ENCODE measurements around the gene PGAM5. TPM values are rescaled to one million over a fixed set of nuclear protein-coding genes. Genes with fewer than 3 reads are reported as not detected.
"Not testable (repeated sequence)": the region's sequence is repeated elsewhere in the genome, so short reads cannot be mapped to it uniquely, and the experiment has no call there.

PGAM5 gene
- total and polyA plus RNA-seq, 3 donors from 2014 or later: 37.2 to 48.0 (median 40.9) TPM

DNA sequence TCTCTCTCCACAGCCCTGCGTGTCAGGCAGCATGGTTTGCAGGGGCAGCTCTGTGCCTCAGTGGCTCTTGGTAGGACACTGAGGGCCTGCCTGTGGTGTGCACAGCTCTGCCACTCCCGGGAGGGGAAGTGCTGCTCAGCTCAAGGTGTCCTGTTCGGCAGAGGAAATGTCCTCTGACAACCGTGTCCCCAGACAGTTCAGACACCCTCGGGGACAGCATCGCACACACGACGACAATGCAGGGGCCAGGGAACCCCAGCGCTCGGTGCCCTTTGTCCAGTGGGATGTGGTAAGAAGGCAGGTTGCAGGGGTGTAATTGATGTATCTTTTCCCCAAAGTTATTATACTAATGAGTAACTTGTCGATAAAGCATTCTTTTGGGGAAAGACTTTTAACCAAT lies 36.8 kb downstream of the PGAM5 start:
- Histone ChIP-seq H3K36me3 (ENCODE audit: low read depth, missing control alignments) (no peaks in the 10 kb centered on the region), H3K27me3 (no peaks in the 10 kb centered on the region), H3K27ac (no peak overlapping the region), H3K4me1 (no peaks in the 10 kb centered on the region), H3K9me3 (no peaks in the 10 kb centered on the region), H3K4me3 (no peak overlapping the region)
- 94 to 95% methylated on average over 11 of the region's 11 CpGs for WGBS, 2 donors
- no peak for DNase-seq
- no peak for TF ChIP-seq CTCF (IDR thresholded peaks at IDR 0.05)
- TF ChIP-seq POLR2A (IDR thresholded peaks at IDR 0.05): no peak
- intact Hi-C loops (cut with DNase I; ENCODE audit: low total_unique reads): no loop called here

DNA sequence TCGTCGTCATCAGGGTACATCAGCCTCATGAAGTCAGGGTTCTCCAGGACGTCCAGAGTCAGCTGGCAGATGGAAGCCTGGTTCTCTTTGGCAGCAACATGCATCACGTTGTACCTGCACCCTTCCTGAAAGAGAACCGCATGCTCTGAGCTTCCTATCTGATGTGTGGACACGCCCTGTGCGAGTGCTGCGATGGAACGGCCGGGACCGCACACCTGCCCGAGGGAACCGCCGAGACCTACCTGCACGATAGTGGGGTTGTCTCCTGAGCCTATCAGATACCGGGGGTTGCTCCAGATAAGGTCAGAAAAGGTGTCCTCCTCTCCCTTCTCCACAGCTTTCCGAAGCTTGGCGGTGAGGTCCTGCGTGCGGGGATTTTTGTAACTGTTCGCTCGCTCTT lies 37.3 kb downstream of the PGAM5 start:
- no peak overlapping the region for H3K4me3 ChIP-seq
- TF ChIP-seq POLR2A (IDR thresholded peaks at IDR 0.05): no peak
- no peak for TF ChIP-seq CTCF (IDR thresholded peaks at IDR 0.05)
- no peak overlapping the region for H3K27ac ChIP-seq
- DNase-seq: no peak
- WGBS, 2 donors: 93 to 98% methylated on average over 22 of the region's 22 CpGs
- H3K9me3 ChIP-seq: no peaks in the 10 kb centered on the region
- H3K27me3 ChIP-seq: no peaks in the 10 kb centered on the region
- intact Hi-C loops (cut with DNase I; ENCODE audit: low total_unique reads): no loop called here
- H3K4me1 ChIP-seq: no peaks in the 10 kb centered on the region
- H3K36me3 ChIP-seq (ENCODE audit: low read depth, missing control alignments): no peaks in the 10 kb centered on the region

- WGBS, 2 donors: 92 to 93% methylated on average over 10 of the region's 10 CpGs
- Histone ChIP-seq H3K4me1 (no peaks in the 10 kb centered on the region), H3K4me3 (no peak overlapping the region), H3K9me3 (no peaks in the 10 kb centered on the region), H3K27ac (no peak overlapping the region), H3K27me3 (no peaks in the 10 kb centered on the region), H3K36me3 (ENCODE audit: low read depth, missing control alignments) (no peaks in the 10 kb centered on the region)
- TF ChIP-seq CTCF (IDR thresholded peaks at IDR 0.05) (no peak), POLR2A (IDR thresholded peaks at IDR 0.05) (no peak)
- DNase-seq: no peak
- intact Hi-C loops (cut with DNase I; ENCODE audit: low total_unique reads): no loop called here
These were observed 37.7 kb downstream of the PGAM5 start for GRCh38 chr12:132748319-132748718.

- H3K4me1 ChIP-seq; H3K27me3 ChIP-seq; H3K36me3 ChIP-seq (ENCODE audit: low read depth, missing control alignments); DNase-seq; H3K9me3 ChIP-seq; intact Hi-C loops (cut with DNase I; ENCODE audit: low total_unique reads); H3K27ac ChIP-seq; H3K4me3 ChIP-seq: not testable (repeated sequence)
- WGBS, 2 donors: 94% methylated on average over 7 of the region's 7 CpGs
These were observed 43.0 kb downstream of the PGAM5 start for GRCh38 chr12:132753670-132754069.

- H3K4me1 ChIP-seq: no peaks in the 10 kb centered on the region
- H3K9me3 ChIP-seq: no peaks in the 10 kb centered on the region
- no peak for DNase-seq
- H3K4me3 ChIP-seq: no peak overlapping the region
- H3K27me3 ChIP-seq: no peaks in the 10 kb centered on the region
- 82 to 86% methylated on average over 14 of the region's 14 CpGs for WGBS, 2 donors
- no peak for TF ChIP-seq POLR2A (IDR thresholded peaks at IDR 0.05)
- no peak for TF ChIP-seq CTCF (IDR thresholded peaks at IDR 0.05)
- intact Hi-C loops (cut with DNase I; ENCODE audit: low total_unique reads): no loop called here
- H3K36me3 ChIP-seq (ENCODE audit: low read depth, missing control alignments): no peaks in the 10 kb centered on the region
- H3K27ac ChIP-seq: no peak overlapping the region
These were observed 43.7 kb downstream of the PGAM5 start for GRCh38 chr12:132754160-132754932.

- WGBS, 2 donors: 79 to 84% methylated on average over 28 of the region's 28 CpGs
- H3K9me3 ChIP-seq; DNase-seq; H3K4me3 ChIP-seq; H3K4me1 ChIP-seq; intact Hi-C loops (cut with DNase I; ENCODE audit: low total_unique reads); H3K36me3 ChIP-seq (ENCODE audit: low read depth, missing control alignments); H3K27ac ChIP-seq; H3K27me3 ChIP-seq: not testable (repeated sequence)
These were observed 48.2 kb downstream of the PGAM5 start for GRCh38 chr12:132758825-132759224.
